D341Med (cell line): ENCODE data around the gene SLC25A42.
"Not testable (repeated sequence)": the region's sequence is repeated elsewhere in the genome, so short reads cannot be mapped to it uniquely, and the experiment has no call there.

Source experiments
- DNase-seq: peaks from one replicate; pipeline ENCODE4 v3.0.0; 2012; ENCODE audit warnings: low spot score

The SLC25A42 gene, protein sequence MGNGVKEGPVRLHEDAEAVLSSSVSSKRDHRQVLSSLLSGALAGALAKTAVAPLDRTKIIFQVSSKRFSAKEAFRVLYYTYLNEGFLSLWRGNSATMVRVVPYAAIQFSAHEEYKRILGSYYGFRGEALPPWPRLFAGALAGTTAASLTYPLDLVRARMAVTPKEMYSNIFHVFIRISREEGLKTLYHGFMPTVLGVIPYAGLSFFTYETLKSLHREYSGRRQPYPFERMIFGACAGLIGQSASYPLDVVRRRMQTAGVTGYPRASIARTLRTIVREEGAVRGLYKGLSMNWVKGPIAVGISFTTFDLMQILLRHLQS

GRCh38 chr19:19063183-19064097, at the start of gene SLC25A42:
TSS of gene SLC25A42 (plus strand) at chr19:19063994. CDS start at chr19:19096125, 32,131 bp downstream.
- DNase-seq, result peak; percentile 98

DNA sequence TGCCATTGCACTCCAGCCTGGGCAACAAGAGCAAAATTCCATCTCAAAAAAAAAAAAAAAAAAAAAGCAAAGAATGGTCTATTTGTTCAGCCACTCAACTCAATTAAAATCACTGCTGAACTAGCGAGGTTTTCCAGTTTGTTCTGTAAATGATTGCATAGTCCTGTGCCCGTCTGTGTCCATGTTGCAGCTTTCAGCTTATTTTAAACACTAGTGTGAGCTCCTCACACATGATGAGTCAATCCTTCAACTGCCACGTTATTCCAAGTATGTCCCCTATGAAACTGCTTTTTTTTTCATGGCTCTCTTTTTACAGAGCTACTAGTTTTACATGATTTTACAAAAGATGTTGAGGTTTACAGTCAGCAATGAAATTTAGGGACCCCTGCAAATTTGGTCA, 42.7 kb upstream of the SLC25A42 start:
- DNase-seq, result no peak

DNA sequence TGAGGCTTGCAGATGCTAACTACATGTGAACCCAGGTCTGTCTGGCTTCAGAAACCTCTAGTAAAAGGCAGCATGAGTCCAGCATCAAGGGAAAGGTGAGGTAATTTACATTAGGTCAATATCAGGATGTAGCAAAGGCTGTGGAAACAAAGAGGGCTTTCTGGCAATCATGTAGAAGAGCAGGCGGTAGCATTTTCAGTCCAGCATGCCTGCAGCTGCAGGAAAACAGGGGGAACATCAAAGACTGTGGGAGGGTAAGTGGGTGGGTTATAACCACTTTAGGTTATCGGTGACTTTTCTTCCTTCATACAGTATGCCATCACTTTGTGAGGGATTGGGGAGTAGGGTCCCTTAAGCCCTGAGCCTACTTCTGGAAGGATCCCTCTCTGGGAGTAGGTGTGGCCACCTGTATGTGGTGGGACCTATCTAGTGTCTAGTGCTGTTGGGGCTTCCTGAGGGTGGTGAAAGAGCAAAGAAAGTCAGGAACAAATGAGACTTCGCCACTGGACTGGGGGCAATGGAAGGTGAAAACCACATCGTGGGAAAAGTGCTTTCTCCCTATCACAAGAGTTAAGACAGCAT, 41.3 kb upstream of the SLC25A42 start:
- no peak for DNase-seq

GRCh38 chr19:19023376-19023775, 40.4 kb upstream of the SLC25A42 start:
- not testable (repeated sequence) for DNase-seq

DNA sequence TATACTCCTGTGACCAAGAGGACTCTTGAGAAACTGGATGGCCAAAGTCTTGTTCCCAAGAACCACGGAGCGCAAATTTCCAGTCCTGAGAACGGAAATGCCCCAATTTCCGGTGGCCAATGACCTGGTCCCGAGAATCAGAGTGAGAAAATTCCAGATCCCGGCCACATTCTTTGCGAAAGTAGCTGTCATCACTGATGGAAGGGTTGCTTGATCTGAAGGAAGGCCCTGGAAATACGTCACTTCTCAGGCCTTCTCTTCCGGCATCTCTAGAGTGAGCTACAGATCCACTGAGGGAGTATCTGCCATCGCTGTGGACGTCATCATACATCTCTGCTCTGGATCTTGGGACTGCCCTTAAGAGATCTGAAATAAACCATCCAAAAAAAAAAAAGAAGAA, 37.9 kb upstream of the SLC25A42 start:
- no peak for DNase-seq

DNA sequence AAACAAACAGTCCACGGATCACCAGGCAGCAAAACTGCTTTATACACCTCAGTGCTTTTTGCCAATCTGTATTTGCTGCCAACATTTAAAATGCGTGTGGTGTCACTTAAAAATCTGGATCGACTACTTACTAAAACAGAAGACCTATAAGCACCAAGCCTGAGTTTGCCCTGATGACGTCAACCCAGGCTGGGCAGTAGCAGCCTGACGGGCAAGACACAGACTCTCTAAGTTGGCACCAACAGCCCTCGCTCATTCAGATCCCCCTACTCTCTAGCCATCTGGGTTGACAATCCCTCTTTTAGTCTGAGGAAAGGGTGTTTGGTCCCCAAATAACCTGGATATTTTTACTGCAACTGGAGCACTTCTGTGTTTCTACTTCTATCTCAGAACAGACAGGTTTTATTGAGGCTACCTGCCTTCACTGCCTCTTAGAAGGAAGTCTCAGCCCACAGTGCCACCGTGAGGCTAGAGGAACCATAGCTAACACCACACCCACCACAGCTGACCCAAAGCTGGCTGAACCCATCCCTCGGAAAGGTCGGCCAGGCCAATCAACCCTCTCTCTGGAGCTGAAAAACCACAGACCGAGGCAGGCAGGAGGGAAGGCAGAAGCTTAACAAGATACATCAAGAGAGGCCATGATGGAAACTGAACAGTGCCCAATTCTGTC, 37.4 kb upstream of the SLC25A42 start:
- DNase-seq, result no peak

DNA sequence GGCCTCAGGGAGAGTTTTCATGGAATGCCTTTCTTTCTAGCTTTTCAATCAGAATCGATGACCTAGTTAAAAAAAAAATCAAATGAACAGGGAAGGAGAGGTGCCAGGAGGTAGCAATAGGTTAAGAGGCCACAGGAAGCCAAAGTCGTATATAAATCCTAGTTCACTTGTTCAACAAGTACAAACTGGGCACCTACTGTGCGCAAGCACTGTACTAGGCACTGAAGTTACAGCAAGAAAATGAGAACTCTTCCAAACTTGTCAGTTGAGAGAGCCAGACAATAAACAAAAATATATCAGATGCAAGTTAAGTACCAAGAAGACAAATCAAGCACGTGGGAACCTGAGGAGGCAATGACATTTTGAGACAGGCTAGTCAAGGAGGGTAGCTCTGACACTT, 36.6 kb upstream of the SLC25A42 start:
- DNase-seq, result no peak

DNA sequence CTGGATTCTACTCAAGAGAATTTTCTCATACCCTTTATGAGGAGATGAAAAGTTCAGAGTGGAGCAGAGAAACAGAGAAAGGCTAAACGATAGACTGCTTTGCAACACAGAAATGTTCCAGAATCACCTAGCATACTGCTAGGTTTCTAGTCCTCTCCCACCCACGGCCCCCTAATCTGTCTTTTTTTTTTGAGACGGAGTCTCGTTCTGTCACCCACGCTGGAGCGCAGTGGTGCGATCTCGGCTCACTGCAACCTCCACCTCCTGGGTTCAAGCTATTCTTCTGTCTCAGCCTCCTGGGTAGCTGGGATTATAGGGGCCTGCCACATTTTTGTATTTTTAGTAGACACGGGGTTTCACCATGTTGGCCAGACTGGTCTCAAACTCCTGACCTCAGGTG, 35.3 kb upstream of the SLC25A42 start:
- no peak for DNase-seq

- no peak for DNase-seq
These were observed 31.9 kb upstream of the SLC25A42 start for GRCh38 chr19:19031891-19032290.

DNA sequence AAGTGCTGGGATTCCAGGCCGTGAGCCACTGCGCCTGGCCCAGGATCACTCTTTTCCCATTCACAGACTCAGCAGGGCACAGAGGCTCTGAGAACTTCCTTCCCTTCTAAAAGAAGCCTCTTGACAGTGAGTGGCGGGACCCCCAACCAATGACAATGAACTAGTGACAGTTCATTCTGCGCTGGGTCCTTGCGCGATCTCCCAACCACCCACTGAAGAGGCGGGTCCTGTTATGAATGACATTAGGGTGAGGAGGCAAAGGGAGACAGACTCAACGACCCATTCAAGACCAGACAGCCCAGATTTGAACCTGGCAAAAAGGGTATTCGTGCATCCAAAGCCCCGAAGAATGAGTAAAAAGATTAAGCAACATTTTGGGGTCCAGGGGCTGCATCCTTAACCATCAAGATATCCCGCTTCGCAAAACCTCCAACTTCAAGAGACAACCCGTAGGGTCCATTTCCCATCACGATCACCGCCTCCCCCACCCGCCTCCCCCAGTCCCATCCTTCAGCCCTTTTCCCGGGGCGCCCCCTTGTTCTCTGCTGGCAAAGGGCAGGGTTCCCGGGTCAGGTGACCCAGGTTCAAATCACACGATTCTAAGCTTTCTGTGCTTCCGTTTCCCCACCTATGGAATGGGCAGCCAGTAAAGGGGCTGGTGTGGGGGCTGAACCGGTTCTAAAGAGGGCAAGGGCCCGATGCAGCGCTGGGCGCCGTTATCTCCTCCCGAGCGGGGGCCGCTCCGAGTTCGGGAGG, 31.2 kb upstream of the SLC25A42 start:
- DNase-seq, result peak; percentile 90

- no peak for DNase-seq
These were observed 30.7 kb upstream of the SLC25A42 start for GRCh38 chr19:19033176-19033425.

GRCh38 chr19:19033426-19034203, 30.2 kb upstream of the SLC25A42 start, which contains the start of the genes ARMC6 and SUGP2:
TSS of gene ARMC6 (plus strand) at chr19:19033603. CDS start at chr19:19034210, 607 bp downstream.
TSS of gene SUGP2 (minus strand) at chr19:19033517. CDS start at chr19:19031071, 2,446 bp downstream.
- peak; percentile 99 for DNase-seq

DNA sequence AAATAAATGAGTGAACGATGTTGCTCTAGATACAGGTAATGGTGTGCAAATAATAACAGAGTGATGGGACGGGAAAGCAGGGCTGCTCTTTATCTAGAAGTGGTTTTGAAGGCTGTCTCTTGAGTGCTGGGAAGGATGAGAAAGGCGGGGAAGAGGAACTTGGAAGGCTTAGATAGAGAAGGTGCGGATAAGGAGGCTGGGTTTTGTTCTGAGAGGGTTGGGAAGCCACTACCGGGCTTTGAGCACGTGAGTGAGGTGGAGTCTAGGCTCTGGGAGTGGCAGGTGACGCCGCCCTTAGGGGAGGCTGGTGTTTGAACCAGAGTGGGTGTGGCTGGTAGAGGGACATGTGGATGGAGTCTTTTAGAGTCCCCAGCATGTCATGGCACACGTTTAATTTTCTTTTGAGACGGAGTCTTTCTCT, 29.6 kb upstream of the SLC25A42 start:
- DNase-seq, result peak; percentile 85

DNA sequence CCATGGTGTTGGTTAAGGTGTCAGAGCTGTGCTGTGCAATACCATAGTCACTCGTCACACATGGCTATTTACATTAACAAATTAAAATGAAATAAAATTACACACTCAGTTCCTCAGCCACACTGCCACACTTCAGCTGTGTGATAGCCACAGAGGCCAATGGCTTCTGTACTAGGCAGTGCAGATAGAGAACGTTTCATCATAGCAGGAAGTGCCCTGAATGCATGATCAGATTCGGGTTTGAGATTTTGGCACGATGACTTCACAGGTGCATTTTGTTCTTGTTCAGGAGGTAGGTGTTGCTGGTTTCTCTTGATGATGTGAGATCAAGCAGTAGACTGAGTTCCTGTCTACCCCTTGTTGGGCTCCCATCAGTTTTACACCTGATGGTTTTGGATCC, 23.9 kb upstream of the SLC25A42 start:
- DNase-seq, result no peak

DNA sequence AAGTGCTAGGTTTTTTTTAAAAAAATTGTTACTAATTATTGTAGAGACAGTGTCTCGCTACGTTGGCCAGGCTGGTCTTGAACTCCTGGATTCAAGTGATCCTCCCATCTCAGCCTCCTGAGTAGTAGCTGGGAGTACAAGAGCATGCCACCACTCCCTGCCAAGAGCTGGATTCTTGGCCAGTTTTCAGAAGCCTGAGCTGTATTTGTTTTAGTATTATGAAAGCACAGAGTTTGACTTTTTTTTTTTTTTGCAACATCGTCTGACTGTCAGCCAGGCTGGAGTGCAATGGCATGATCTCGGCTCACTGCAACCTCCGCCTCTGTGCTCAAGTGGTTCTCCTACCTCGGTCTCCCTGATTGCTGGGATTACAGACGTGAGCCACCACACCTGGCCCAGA, 23.4 kb upstream of the SLC25A42 start:
- DNase-seq, result no peak

DNA sequence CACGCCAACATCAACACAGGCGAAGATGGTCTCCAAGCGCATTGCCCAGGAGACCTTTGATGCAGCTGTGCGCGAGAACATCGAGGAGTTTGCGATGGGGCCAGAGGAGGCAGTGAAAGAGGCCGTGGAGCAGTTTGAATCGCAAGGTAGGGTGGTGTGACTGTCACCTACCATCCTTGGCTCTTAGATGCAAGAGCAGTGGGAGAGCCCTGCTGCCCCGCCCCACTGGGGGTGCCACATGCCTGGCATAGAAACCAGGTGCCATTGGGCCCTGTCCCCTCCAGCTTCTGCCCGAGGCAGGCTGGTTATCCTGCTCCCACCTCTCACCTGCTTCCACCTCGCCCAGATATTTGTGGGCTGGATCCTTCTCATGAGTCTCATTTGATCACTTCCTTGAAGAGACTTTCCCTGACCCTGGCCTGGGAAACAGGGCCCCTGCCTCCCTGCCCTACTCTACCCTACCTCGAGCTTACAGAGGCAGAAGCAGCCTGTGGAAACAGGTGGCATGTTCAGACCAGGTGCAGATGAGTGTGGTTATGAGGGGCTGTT, 21.0 kb upstream of the SLC25A42 start:
- DNase-seq, result no peak

DNA sequence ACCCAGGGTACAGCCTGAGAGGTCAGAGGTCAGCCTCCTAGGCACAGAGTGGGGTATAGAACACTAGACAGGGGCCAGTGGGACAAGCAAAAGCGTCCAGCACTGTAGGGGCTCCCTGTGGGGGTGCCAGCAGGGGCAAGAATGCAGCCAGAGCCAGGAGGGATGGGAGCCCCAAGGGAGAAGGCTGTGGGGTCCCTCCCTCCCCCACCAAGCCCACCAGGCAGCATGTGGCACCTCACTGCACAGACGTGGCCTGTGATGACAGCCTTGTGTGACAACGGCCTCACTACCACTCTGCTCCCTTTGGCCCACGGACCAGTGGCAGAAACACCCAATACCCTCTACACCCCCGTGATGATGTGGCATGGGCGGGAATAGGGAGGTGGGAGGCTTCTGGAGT, 20.3 kb upstream of the SLC25A42 start:
- no peak for DNase-seq

DNA sequence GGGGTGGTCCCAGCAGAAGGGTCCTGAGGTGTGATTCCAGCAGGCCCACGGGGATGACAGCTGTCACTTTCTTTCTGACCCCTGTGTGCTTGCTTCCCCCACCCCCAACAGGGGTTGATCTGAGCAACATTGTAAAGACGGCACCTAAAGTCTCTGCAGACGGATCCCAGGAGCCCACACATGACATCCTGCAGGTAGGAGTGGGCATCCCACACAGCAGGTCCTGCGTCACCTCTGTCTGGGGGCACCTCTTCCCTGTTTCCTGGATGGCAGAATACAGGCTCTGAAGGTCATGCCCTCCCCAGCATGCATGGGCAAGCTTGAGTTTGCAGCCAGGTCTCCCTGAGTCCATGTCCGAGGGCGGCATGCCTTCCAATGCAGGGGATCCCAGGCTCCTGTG, 19.9 kb upstream of the SLC25A42 start:
- DNase-seq, result no peak

DNA sequence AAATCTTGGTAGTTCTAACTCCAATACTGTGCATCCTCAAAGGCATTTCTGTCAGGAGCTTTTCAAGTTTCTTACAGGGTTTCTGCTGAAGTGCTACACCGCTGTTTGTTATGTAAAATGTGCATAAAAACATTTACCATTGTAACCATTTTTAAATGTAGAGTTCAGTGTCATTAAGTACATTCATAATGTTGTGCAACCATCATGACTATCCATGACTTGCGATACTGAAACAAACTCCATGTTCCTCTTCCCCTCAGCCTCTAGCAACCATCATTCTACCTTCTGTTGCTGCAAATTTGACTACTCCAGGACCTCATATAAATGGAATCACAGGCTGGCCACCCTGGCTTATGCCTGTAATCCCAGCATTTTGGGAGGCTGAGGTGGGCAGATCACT, 14.4 kb upstream of the SLC25A42 start:
- DNase-seq, result no peak

- DNase-seq, result no peak
These were observed 13.7 kb upstream of the SLC25A42 start for GRCh38 chr19:19050104-19050503.

DNA sequence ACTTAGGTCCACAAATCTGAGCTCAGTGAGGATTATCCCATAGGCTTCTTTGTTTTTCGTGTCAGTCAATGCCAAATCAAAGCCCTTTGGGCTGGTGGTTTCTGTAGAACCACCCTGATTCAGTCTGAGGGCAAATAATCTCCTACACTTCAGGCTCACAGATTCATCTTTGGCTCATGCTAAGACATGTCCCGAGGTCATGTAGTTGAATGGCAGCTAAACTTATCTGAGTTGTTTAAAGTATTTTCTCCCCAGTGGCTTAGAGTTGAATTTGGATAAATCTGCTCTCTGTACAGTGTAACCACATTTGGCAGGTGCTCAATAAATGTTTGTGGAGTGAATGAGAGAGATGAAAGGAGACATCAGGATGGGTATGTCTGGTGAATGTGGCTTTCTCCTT, 13.1 kb upstream of the SLC25A42 start:
- DNase-seq, result no peak
